ENCODE data around the gene PIK3R5. TPM values are rescaled to one million over a fixed set of nuclear protein-coding genes. Genes with fewer than 3 reads are reported as not detected.

The PIK3R5 gene
- total RNA-seq, 1 donor from 2014 or later: 42.0 TPM

DNA sequence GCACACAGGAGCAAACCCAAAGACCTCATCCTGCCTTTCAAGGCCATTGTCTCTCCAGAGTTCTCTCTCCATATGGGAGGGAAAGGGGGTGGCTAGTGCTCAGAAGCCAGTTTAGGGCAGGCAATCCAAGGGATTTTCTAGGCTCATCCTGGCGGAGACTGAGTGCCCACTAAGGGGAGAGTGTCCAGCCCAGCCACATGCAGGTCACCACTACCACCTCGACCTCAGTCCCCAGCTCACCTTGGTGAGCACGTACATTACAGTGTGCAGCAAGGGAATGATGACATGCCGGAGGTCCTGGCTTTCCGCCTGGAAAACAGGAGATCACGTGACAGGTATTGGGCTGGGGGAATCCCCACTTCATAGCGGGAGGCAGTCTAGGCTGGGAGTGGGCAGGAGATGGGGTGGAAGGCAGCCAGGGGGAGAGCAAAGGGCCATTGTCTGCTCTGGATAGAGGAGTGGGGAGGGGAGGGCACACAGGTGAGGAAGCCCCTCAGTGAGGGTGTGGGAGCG, 127.9 kb downstream of the PIK3R5 start:
- peak in 1 of 2 donors; percentile 44 for DNase-seq (ENCODE audit: low spot score in 2 of 2)
- Histone ChIP-seq H3K4me1 (no peaks in the 10 kb centered on the region), H3K9me3 (no peaks in the 10 kb centered on the region), H3K27me3 (peaks cover 4% of the 10 kb centered on the region), H3K27ac (no peak overlapping the region), H3K4me3 (no peak overlapping the region), H3K36me3 (no peaks in the 10 kb centered on the region)
- TF ChIP-seq, protein P1, sequence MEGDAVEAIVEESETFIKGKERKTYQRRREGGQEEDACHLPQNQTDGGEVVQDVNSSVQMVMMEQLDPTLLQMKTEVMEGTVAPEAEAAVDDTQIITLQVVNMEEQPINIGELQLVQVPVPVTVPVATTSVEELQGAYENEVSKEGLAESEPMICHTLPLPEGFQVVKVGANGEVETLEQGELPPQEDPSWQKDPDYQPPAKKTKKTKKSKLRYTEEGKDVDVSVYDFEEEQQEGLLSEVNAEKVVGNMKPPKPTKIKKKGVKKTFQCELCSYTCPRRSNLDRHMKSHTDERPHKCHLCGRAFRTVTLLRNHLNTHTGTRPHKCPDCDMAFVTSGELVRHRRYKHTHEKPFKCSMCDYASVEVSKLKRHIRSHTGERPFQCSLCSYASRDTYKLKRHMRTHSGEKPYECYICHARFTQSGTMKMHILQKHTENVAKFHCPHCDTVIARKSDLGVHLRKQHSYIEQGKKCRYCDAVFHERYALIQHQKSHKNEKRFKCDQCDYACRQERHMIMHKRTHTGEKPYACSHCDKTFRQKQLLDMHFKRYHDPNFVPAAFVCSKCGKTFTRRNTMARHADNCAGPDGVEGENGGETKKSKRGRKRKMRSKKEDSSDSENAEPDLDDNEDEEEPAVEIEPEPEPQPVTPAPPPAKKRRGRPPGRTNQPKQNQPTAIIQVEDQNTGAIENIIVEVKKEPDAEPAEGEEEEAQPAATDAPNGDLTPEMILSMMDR (IDR thresholded peaks at IDR 0.05): no peak
- intact Hi-C loops (cut with DNase I): no loop called here

- H3K4me3 ChIP-seq: no peak overlapping the region
- peak in 1 of 2 donors; percentile 38 for DNase-seq (ENCODE audit: low spot score in 2 of 2)
- TF ChIP-seq, protein P1 (IDR thresholded peaks at IDR 0.05): no peak
- intact Hi-C loops (cut with DNase I): no loop called here
- H3K36me3 ChIP-seq: no peaks in the 10 kb centered on the region
- H3K27me3 ChIP-seq: peaks cover 5% of the 10 kb centered on the region
- no peak overlapping the region for H3K27ac ChIP-seq
- no peaks in the 10 kb centered on the region for H3K4me1 ChIP-seq
- H3K9me3 ChIP-seq: no peaks in the 10 kb centered on the region
These were observed 128.5 kb downstream of the PIK3R5 start for GRCh38 chr17:8836821-8837562.

GRCh38 chr17:8835631-8836364, 129.7 kb downstream of the PIK3R5 start:
- TF ChIP-seq, protein P1 (IDR thresholded peaks at IDR 0.05): no peak
- no peak overlapping the region for H3K27ac ChIP-seq
- H3K4me3 ChIP-seq: no peak overlapping the region
- no peaks in the 10 kb centered on the region for H3K4me1 ChIP-seq
- H3K36me3 ChIP-seq: no peaks in the 10 kb centered on the region
- H3K27me3 ChIP-seq: peaks cover 5% of the 10 kb centered on the region
- no peaks in the 10 kb centered on the region for H3K9me3 ChIP-seq
- intact Hi-C loops (cut with DNase I): no loop called here
- DNase-seq (ENCODE audit: low spot score in 2 of 2): peak in 1 of 2 donors; percentile 44

GRCh38 chr17:8835106-8835505, 130.4 kb downstream of the PIK3R5 start:
- H3K27ac ChIP-seq: no peak overlapping the region
- no peak overlapping the region for H3K4me3 ChIP-seq
- peaks cover 5% of the 10 kb centered on the region for H3K27me3 ChIP-seq
- TF ChIP-seq, protein P1 (IDR thresholded peaks at IDR 0.05): no peak
- H3K9me3 ChIP-seq: no peaks in the 10 kb centered on the region
- intact Hi-C loops (cut with DNase I): no loop called here
- H3K36me3 ChIP-seq: no peaks in the 10 kb centered on the region
- peak in 1 of 2 donors; percentile 37 for DNase-seq (ENCODE audit: low spot score in 2 of 2)
- no peaks in the 10 kb centered on the region for H3K4me1 ChIP-seq

GRCh38 chr17:8832711-8833352, 132.7 kb downstream of the PIK3R5 start:
- TF ChIP-seq, protein P1 (IDR thresholded peaks at IDR 0.05): peak; percentile 4 to 35 (median 8)
- intact Hi-C loops (cut with DNase I): no loop called here
- Histone ChIP-seq H3K4me1 (no peaks in the 10 kb centered on the region), H3K27me3 (peaks cover 5% of the 10 kb centered on the region), H3K36me3 (no peaks in the 10 kb centered on the region), H3K27ac (no peak overlapping the region), H3K9me3 (no peaks in the 10 kb centered on the region), H3K4me3 (no peak overlapping the region)
- DNase-seq (ENCODE audit: low spot score in 2 of 2): no peak

All from ascending aorta (tissue), 2 donors.